Stomach smooth muscle (tissue), 2 donors: ENCODE measurements around the gene TRIM67.

Source experiments
- H3K27ac ChIP-seq: one replicate; pipeline ENCODE4 v1.7.0; 2013; ENCODE audit warnings: mild to moderate bottlenecking, low read length, inconsistent platforms
- H3K27me3 ChIP-seq, 2 donors: one replicate each; pipeline ENCODE4 v1.7.0; 2013; ENCODE audit warnings: low read length in 2 of 2; ENCODE audit not compliant: insufficient read depth in 2 of 2, control insufficient read depth in 1 of 2
- H3K36me3 ChIP-seq, 2 donors: one replicate each; pipeline ENCODE4 v1.7.0; 2013; ENCODE audit warnings: low read length in 2 of 2; ENCODE audit not compliant: control insufficient read depth in 2 of 2, insufficient read depth in 2 of 2
- H3K4me1 ChIP-seq: one replicate; pipeline ENCODE4 v1.7.0; 2013; ENCODE audit warnings: low read length; ENCODE audit not compliant: control insufficient read depth, insufficient read depth
- H3K4me3 ChIP-seq, 2 donors: one replicate each; pipeline ENCODE4 v1.7.0; 2013; ENCODE audit warnings: low read length in 2 of 2
- H3K9ac ChIP-seq, 2 donors: one replicate each; pipeline ENCODE4 v1.7.0; 2013; ENCODE audit warnings: low read length in 2 of 2, mild to moderate bottlenecking in 1 of 2
- H3K9me3 ChIP-seq, 2 donors: one replicate each; pipeline ENCODE4 v1.7.0; 2013; ENCODE audit warnings: low read length in 2 of 2; ENCODE audit not compliant: control insufficient read depth in 2 of 2
- donor health status: healthy.
- donor health status: Pancreatic carcinoma.

The TRIM67 gene

GRCh38 chr1:231193710-231194340 is 32.0 kb downstream of the TRIM67 start:
- Histone ChIP-seq H3K27ac (no peak overlapping the region), H3K9ac (no peak overlapping the region), H3K36me3 (no peaks in the 10 kb centered on the region), H3K27me3 (peaks cover 4 to 9% of the 10 kb centered on the region in 2 donors), H3K4me3 (no peak overlapping the region), H3K4me1 (no peaks in the 10 kb centered on the region), H3K9me3 (peaks cover 3 to 5% of the 10 kb centered on the region in 2 donors)

GRCh38 chr1:231194476-231194842 is 32.6 kb downstream of the TRIM67 start:
- no peak overlapping the region for H3K27ac ChIP-seq
- H3K4me1 ChIP-seq: no peaks in the 10 kb centered on the region
- peaks cover 4 to 12% of the 10 kb centered on the region in 2 donors for H3K27me3 ChIP-seq
- no peaks in the 10 kb centered on the region for H3K36me3 ChIP-seq
- no peak overlapping the region for H3K9ac ChIP-seq
- H3K4me3 ChIP-seq: no peak overlapping the region
- H3K9me3 ChIP-seq: peaks cover 3 to 5% of the 10 kb centered on the region in 2 donors

GRCh38 chr1:231194843-231195516 is 33.1 kb downstream of the TRIM67 start:
- H3K27ac ChIP-seq: no peak overlapping the region
- no peaks in the 10 kb centered on the region for H3K4me1 ChIP-seq
- no peak overlapping the region for H3K4me3 ChIP-seq
- peaks cover 4 to 12% of the 10 kb centered on the region in 2 donors for H3K27me3 ChIP-seq
- no peak overlapping the region for H3K9ac ChIP-seq
- peaks cover 0 to under 1% of the 10 kb centered on the region in 2 donors for H3K9me3 ChIP-seq
- H3K36me3 ChIP-seq: no peaks in the 10 kb centered on the region

GRCh38 chr1:231196307-231196706 is 34.4 kb downstream of the TRIM67 start:
- Histone ChIP-seq H3K4me3 (no peak overlapping the region), H3K9me3 (no peaks in the 10 kb centered on the region), H3K4me1 (no peaks in the 10 kb centered on the region), H3K36me3 (no peaks in the 10 kb centered on the region), H3K27me3 (peaks cover 6 to 14% of the 10 kb centered on the region in 2 donors), H3K27ac (no peak overlapping the region), H3K9ac (no peak overlapping the region)

- H3K4me1 ChIP-seq: no peaks in the 10 kb centered on the region
- H3K9ac ChIP-seq: no peak overlapping the region
- H3K9me3 ChIP-seq: no peaks in the 10 kb centered on the region
- no peak overlapping the region for H3K4me3 ChIP-seq
- no peaks in the 10 kb centered on the region for H3K36me3 ChIP-seq
- H3K27ac ChIP-seq: no peak overlapping the region
- peaks cover 3 to 14% of the 10 kb centered on the region in 2 donors for H3K27me3 ChIP-seq
Observed at GRCh38 chr1:231196728-231197127, 34.9 kb downstream of the TRIM67 start.

GRCh38 chr1:231199868-231200267 is 38.0 kb downstream of the TRIM67 start:
- no peak overlapping the region for H3K27ac ChIP-seq
- H3K27me3 ChIP-seq: peaks cover 3 to 20% of the 10 kb centered on the region in 2 donors
- H3K4me3 ChIP-seq: no peak overlapping the region
- H3K36me3 ChIP-seq: no peaks in the 10 kb centered on the region
- H3K4me1 ChIP-seq: no peaks in the 10 kb centered on the region
- no peak overlapping the region for H3K9ac ChIP-seq
- H3K9me3 ChIP-seq: no peaks in the 10 kb centered on the region

- Histone ChIP-seq H3K9me3 (no peaks in the 10 kb centered on the region), H3K36me3 (no peaks in the 10 kb centered on the region), H3K27ac (no peak overlapping the region), H3K4me3 (no peak overlapping the region), H3K9ac (no peak overlapping the region), H3K27me3 (peaks cover 3 to 18% of the 10 kb centered on the region in 2 donors), H3K4me1 (no peaks in the 10 kb centered on the region)
Observed at GRCh38 chr1:231200388-231201031, 38.7 kb downstream of the TRIM67 start.

- no peak overlapping the region for H3K9ac ChIP-seq
- H3K4me1 ChIP-seq: no peaks in the 10 kb centered on the region
- no peak overlapping the region for H3K4me3 ChIP-seq
- no peaks in the 10 kb centered on the region for H3K9me3 ChIP-seq
- H3K27ac ChIP-seq: no peak overlapping the region
- peaks cover 3 to 13% of the 10 kb centered on the region in 2 donors for H3K27me3 ChIP-seq
- no peaks in the 10 kb centered on the region for H3K36me3 ChIP-seq
Observed at GRCh38 chr1:231201375-231201978, 39.6 kb downstream of the TRIM67 start.

- no peak overlapping the region for H3K9ac ChIP-seq
- no peaks in the 10 kb centered on the region for H3K36me3 ChIP-seq
- H3K4me1 ChIP-seq: no peaks in the 10 kb centered on the region
- H3K9me3 ChIP-seq: no peaks in the 10 kb centered on the region
- H3K27me3 ChIP-seq: peaks cover 3 to 13% of the 10 kb centered on the region in 2 donors
- no peak overlapping the region for H3K27ac ChIP-seq
- no peak overlapping the region for H3K4me3 ChIP-seq
Observed at GRCh38 chr1:231201979-231202633, 40.2 kb downstream of the TRIM67 start.

- Histone ChIP-seq H3K27me3 (peaks cover 3 to 13% of the 10 kb centered on the region in 2 donors), H3K27ac (no peak overlapping the region), H3K36me3 (no peaks in the 10 kb centered on the region), H3K4me3 (no peak overlapping the region), H3K4me1 (no peaks in the 10 kb centered on the region), H3K9me3 (no peaks in the 10 kb centered on the region), H3K9ac (no peak overlapping the region)
Observed at GRCh38 chr1:231203259-231204057, 41.6 kb downstream of the TRIM67 start.
